K562 (cell line): ENCODE measurements around the gene PPEF2. TPM values are rescaled to one million over a fixed set of nuclear protein-coding genes. Genes with fewer than 3 reads are reported as not detected.

Experiments used
- DEAF1 ChIP-seq: fragments of 450-650 bp; formaldehyde crosslinking; IDR thresholded peaks from 2 replicates; pipeline ENCODE4 v1.4.0; 2020; ENCODE audit warnings: mild to moderate bottlenecking, moderate library complexity
- FOXA1 ChIP-seq: fragments of 450-650 bp; IDR thresholded peaks from 2 replicates; pipeline ENCODE4 v1.6.1; 2016; ENCODE audit warnings: mild to moderate bottlenecking, borderline replicate concordance
- GATAD2A ChIP-seq: fragments of 450-650 bp; IDR thresholded peaks from 2 replicates; pipeline ENCODE4 v1.6.1; 2017
- HCFC1 ChIP-seq: IDR thresholded peaks from 2 replicates; pipeline ENCODE4 v1.6.1; 2012; ENCODE audit warnings: low read depth, low read length, improper control_type of control experiment
- MAFG ChIP-seq: fragments of 450-650 bp; conservative IDR thresholded peaks from 2 replicates; pipeline ENCODE4 v1.6.1; 2016; ENCODE audit warnings: missing genetic modification characterization, missing compliant biosample characterization
- MAZ ChIP-seq, 2 experiments: fragments of 450-650 bp in 1 of 2; sonication (generic) in 1 of 2; formaldehyde crosslinking; IDR thresholded peaks in 1 of 2; conservative IDR thresholded peaks in 1 of 2; 2 replicates each; pipeline versions ENCODE4 v1.4.0 to v1.5.0; 2020; ENCODE audit warnings: mild to moderate bottlenecking in 1 of 2, missing genetic modification reagents in 1 of 2
- MGA ChIP-seq: fragments of 450-650 bp; IDR thresholded peaks from 2 replicates; pipeline ENCODE4 v1.6.1; 2016; ENCODE audit warnings: mild to moderate bottlenecking, moderate library complexity
- MTA1 ChIP-seq: fragments of 450-650 bp; IDR thresholded peaks from 2 replicates; pipeline ENCODE4 v1.6.1; 2017; ENCODE audit warnings: borderline replicate concordance
- MTA2 ChIP-seq: fragments of 450-650 bp; IDR thresholded peaks from 2 replicates; pipeline ENCODE4 v1.6.1; 2016; ENCODE audit warnings: low read depth
- SETDB1 ChIP-seq: IDR thresholded peaks from one replicate; pipeline ENCODE4 v1.6.1; 2012; ENCODE audit warnings: low read length, control low read depth, inconsistent platforms
- SNRNP70 ChIP-seq: fragments of 200-400 bp; formaldehyde crosslinking; optimal IDR thresholded peaks from 2 replicates; pipeline ENCODE3; 2017; ENCODE audit warnings: low read depth, low read length
- TCF15 ChIP-seq: fragments of 250-450 bp; sonication (Bioruptor Pico); IDR thresholded peaks from 2 replicates; pipeline ENCODE4 v1.8.0; 2022; ENCODE audit warnings: moderate library complexity, mild to moderate bottlenecking, inconsistent platforms
- U2AF1 ChIP-seq: fragments of 200-400 bp; formaldehyde crosslinking; optimal IDR thresholded peaks from 2 replicates; pipeline ENCODE3; 2017; ENCODE audit warnings: mild to moderate bottlenecking, low read depth, low read length, moderate library complexity
- ZNF143 ChIP-seq: sonication (generic); formaldehyde crosslinking; IDR thresholded peaks from 2 replicates; pipeline ENCODE4 v1.9.0; 2022; ENCODE audit warnings: mild to moderate bottlenecking, missing genetic modification reagents
- ZNF212 ChIP-seq: fragments of 450-650 bp; formaldehyde crosslinking; IDR thresholded peaks from 2 replicates; pipeline ENCODE4 v1.4.0; 2020; ENCODE audit warnings: mild to moderate bottlenecking
- ZNF551 ChIP-seq: fragments of 250-450 bp; sonication (Bioruptor Pico); IDR thresholded peaks from 2 replicates; pipeline ENCODE4 v1.5.0; 2021; ENCODE audit warnings: mild to moderate bottlenecking, moderate library complexity
- polyA plus RNA-seq, 8 experiments: library from polyadenylated mRNA; depleted of rRNA in 4 of 8; stranded (reverse) in 5 of 8; unstranded in 3 of 8; fragments of >200 nt; fragmentation: Nextera tagmentation in 2 of 8; fragmentation: Illumina TruSeq in 1 of 8; extraction: Ambion mirVana in 2 of 8; extraction: Trizol in 1 of 8; gene quantifications; 2 replicates each; pipeline versions ENCODE4 v1.2.1 to v1.2.3, GENCODE V29; 2011 to 2014; ENCODE audit warnings: inconsistent platforms in 1 of 8, missing spikeins in 1 of 8
- total RNA-seq, 7 experiments: library from RNA; depleted of rRNA in 6 of 7; stranded (reverse); fragments of >200 nt in 6 of 7; fragmentation: Illumina TruSeq in 2 of 7; extraction: Trizol in 2 of 7; gene quantifications; 2 replicates each; pipeline versions ENCODE4 v1.2.1 to v1.2.3, GENCODE V29; 2011 to 2021; ENCODE audit warnings: low replicate concordance in 1 of 7

Gene PPEF2
- total and polyA plus RNA-seq, 9 of the 15 experiments (the other 6 are each of a cell fraction or from before 2014, with no cell fraction given) = not detected

GRCh38 chr4:75939890-75940691, 37.8 kb upstream of the PPEF2 start (continued):
- TF ChIP-seq FOXA1 (no peak), ZNF212 (CRISPR knock-in tag) (no peak), ZNF551 (CRISPR knock-in tag) (no peak), MGA (peak; percentile 63), U2AF1 (no peak), TCF15 (no peak), GATAD2A (no peak), MTA2 (no peak), MAFG (tag) (no peak), SETDB1 (no peak), ZNF143 (CRISPR knock-in tag) (0 out of 2 replicates have a peak, but pooled peaks have one; percentile 40), HCFC1 (no peak), MTA1 (no peak), SNRNP70 (no peak), MAZ (CRISPR knock-in tag; conservative IDR thresholded peaks at IDR 0.05 in 1 of 2, IDR thresholded peaks at IDR 0.05 in 1 of 2) (peak in 1 of 2 experiments; percentile 19; a peak in 2 of 4 replicates), DEAF1 (CRISPR knock-in tag) (no peak)
